Activated CD4-positive, CD25-positive, alpha-beta regulatory T cell treated with anti-CD3 and anti-CD28 coated beads, Interleukin-2, amount 50 U/mL, for 72 hours (primary cell): Measurements from ENCODE around the gene ZNF277.
"Not testable (repeated sequence)": the region's sequence is repeated elsewhere in the genome, so short reads cannot be mapped to it uniquely, and the experiment has no call there.

Experiments
- DNase-seq: peaks from one replicate; pipeline ENCODE4 v3.0.0; 2021

The ZNF277 gene

GRCh38 chr7:112298543-112299100 lies 92.1 kb downstream of the ZNF277 start:
- no peak for DNase-seq

- no peak for DNase-seq
These were observed 93.6 kb downstream of the ZNF277 start for GRCh38 chr7:112300072-112300471.

- no peak for DNase-seq
These were observed 94.4 kb downstream of the ZNF277 start for GRCh38 chr7:112300831-112301407.

GRCh38 chr7:112302566-112302965 lies 96.1 kb downstream of the ZNF277 start:
- no peak for DNase-seq

GRCh38 chr7:112306903-112307302 lies 100.4 kb downstream of the ZNF277 start:
- DNase-seq: no peak

GRCh38 chr7:112307506-112307905 lies 101.0 kb downstream of the ZNF277 start:
- no peak for DNase-seq

GRCh38 chr7:112308974-112309373 lies 102.5 kb downstream of the ZNF277 start:
- no peak for DNase-seq

GRCh38 chr7:112316803-112317202 lies 110.3 kb downstream of the ZNF277 start:
- DNase-seq: not testable (repeated sequence)

GRCh38 chr7:112322070-112322469 lies 115.6 kb downstream of the ZNF277 start:
- no peak for DNase-seq

- no peak for DNase-seq
These were observed 121.1 kb downstream of the ZNF277 start for GRCh38 chr7:112327566-112327965.

- no peak for DNase-seq
These were observed 125.0 kb downstream of the ZNF277 start for GRCh38 chr7:112331492-112331891.

- no peak for DNase-seq
These were observed 127.9 kb downstream of the ZNF277 start for GRCh38 chr7:112334366-112334765.

- no peak for DNase-seq
These were observed 129.8 kb downstream of the ZNF277 start for GRCh38 chr7:112336261-112336660.

GRCh38 chr7:112336936-112337576 lies 130.6 kb downstream of the ZNF277 start:
- no peak for DNase-seq

GRCh38 chr7:112337892-112338291 lies 131.4 kb downstream of the ZNF277 start:
- DNase-seq: no peak

GRCh38 chr7:112338786-112339185 lies 132.3 kb downstream of the ZNF277 start:
- DNase-seq: no peak

GRCh38 chr7:112341464-112341863 lies 135.0 kb downstream of the ZNF277 start:
- DNase-seq: no peak

GRCh38 chr7:112346381-112347060 lies 140.0 kb downstream of the ZNF277 start:
- DNase-seq: no peak

- DNase-seq: no peak
These were observed 140.6 kb downstream of the ZNF277 start for GRCh38 chr7:112347088-112347487.

GRCh38 chr7:112350585-112350984 lies 144.1 kb downstream of the ZNF277 start:
- DNase-seq: no peak

GRCh38 chr7:112356596-112356995 lies 150.1 kb downstream of the ZNF277 start:
- no peak for DNase-seq

- DNase-seq: no peak
These were observed 150.6 kb downstream of the ZNF277 start for GRCh38 chr7:112357136-112357535.

- DNase-seq: no peak
These were observed 152.0 kb downstream of the ZNF277 start for GRCh38 chr7:112358513-112358912.

- DNase-seq: no peak
These were observed 152.6 kb downstream of the ZNF277 start for GRCh38 chr7:112359086-112359485.
